ENCODE results near the gene LRP8. TPM values are rescaled to one million over a fixed set of nuclear protein-coding genes. Genes with fewer than 3 reads are reported as not detected.

Gene LRP8
- total and polyA plus RNA-seq, 2 experiments from 2014 or later: 2.4 to 2.7 TPM

GRCh38 chr1:53313556-53313955 lies 14.3 kb downstream of the LRP8 start:
- H4K20me1 ChIP-seq (ENCODE audit: insufficient read depth, poor library complexity, severe bottlenecking): no peaks in the 10 kb centered on the region
- H2AFZ ChIP-seq: no peak overlapping the region
- H3K36me3 ChIP-seq (replicated peaks; ENCODE audit: insufficient read depth, low read depth): no peaks in the 10 kb centered on the region
- H3K4me1 ChIP-seq (ENCODE audit: insufficient read depth): peaks cover 4% of the 10 kb centered on the region
- no peaks in the 10 kb centered on the region for H3K9me2 ChIP-seq (replicated peaks; ENCODE audit: insufficient read depth)
- DNase-seq (ENCODE audit: low spot score): no peak
- no peak overlapping the region for H3K4me3 ChIP-seq
- TF ChIP-seq EZH2phosphoT487 (IDR thresholded peaks at IDR 0.05; ENCODE audit: low read depth, severe bottlenecking, unreplicated experiment): no peak
- TF ChIP-seq EZH2 (IDR thresholded peaks at IDR 0.05; ENCODE audit: borderline replicate concordance): no peak
- TF ChIP-seq CTCF (IDR thresholded peaks at IDR 0.05; ENCODE audit: poor library complexity): no peak
- no peak overlapping the region for H3K4me2 ChIP-seq
- no peaks in the 10 kb centered on the region for H3K27me3 ChIP-seq
- 85% methylated on average over 5 of the region's 5 CpGs for WGBS (ENCODE audit: low lambda C conversion rate, missing lambda C conversion rate)
- no peaks in the 10 kb centered on the region for H3K9me3 ChIP-seq (ENCODE audit: low read depth)
- no peaks in the 10 kb centered on the region for H3K79me2 ChIP-seq
- no peak overlapping the region for H3K27ac ChIP-seq

GRCh38 chr1:53311702-53312305 lies 16.1 kb downstream of the LRP8 start:
- no peak for DNase-seq (ENCODE audit: low spot score)
- Histone ChIP-seq H3K27me3 (no peaks in the 10 kb centered on the region), H3K79me2 (no peaks in the 10 kb centered on the region), H3K9me2 (replicated peaks; ENCODE audit: insufficient read depth) (no peaks in the 10 kb centered on the region), H3K9me3 (ENCODE audit: low read depth) (no peaks in the 10 kb centered on the region), H2AFZ (no peak overlapping the region), H3K4me3 (no peak overlapping the region), H3K4me2 (no peak overlapping the region), H4K20me1 (ENCODE audit: insufficient read depth, poor library complexity, severe bottlenecking) (no peaks in the 10 kb centered on the region), H3K36me3 (replicated peaks; ENCODE audit: insufficient read depth, low read depth) (no peaks in the 10 kb centered on the region), H3K4me1 (ENCODE audit: insufficient read depth) (peaks cover 4% of the 10 kb centered on the region), H3K27ac (no peak overlapping the region)
- TF ChIP-seq EZH2 (IDR thresholded peaks at IDR 0.05; ENCODE audit: borderline replicate concordance) (no peak), EZH2phosphoT487 (IDR thresholded peaks at IDR 0.05; ENCODE audit: low read depth, severe bottlenecking, unreplicated experiment) (no peak), CTCF (IDR thresholded peaks at IDR 0.05; ENCODE audit: poor library complexity) (no peak)
- 93% methylated on average over 11 of the region's 11 CpGs for WGBS (ENCODE audit: low lambda C conversion rate, missing lambda C conversion rate)

- no peaks in the 10 kb centered on the region for H3K27me3 ChIP-seq
- no peaks in the 10 kb centered on the region for H3K9me2 ChIP-seq (replicated peaks; ENCODE audit: insufficient read depth)
- H4K20me1 ChIP-seq (ENCODE audit: insufficient read depth, poor library complexity, severe bottlenecking): no peaks in the 10 kb centered on the region
- H3K27ac ChIP-seq: no peak overlapping the region
- H3K4me3 ChIP-seq: no peak overlapping the region
- no peak overlapping the region for H2AFZ ChIP-seq
- H3K36me3 ChIP-seq (replicated peaks; ENCODE audit: insufficient read depth, low read depth): no peaks in the 10 kb centered on the region
- DNase-seq (ENCODE audit: low spot score): no peak
- H3K9me3 ChIP-seq (ENCODE audit: low read depth): no peaks in the 10 kb centered on the region
- 91% methylated on average over 12 of the region's 15 CpGs for WGBS (ENCODE audit: low lambda C conversion rate, missing lambda C conversion rate)
- no peak overlapping the region for H3K4me2 ChIP-seq
- no peaks in the 10 kb centered on the region for H3K79me2 ChIP-seq
- TF ChIP-seq EZH2 (IDR thresholded peaks at IDR 0.05; ENCODE audit: borderline replicate concordance) (no peak), CTCF (IDR thresholded peaks at IDR 0.05; ENCODE audit: poor library complexity) (no peak), EZH2phosphoT487 (IDR thresholded peaks at IDR 0.05; ENCODE audit: low read depth, severe bottlenecking, unreplicated experiment) (no peak)
- H3K4me1 ChIP-seq (ENCODE audit: insufficient read depth): peaks cover 4% of the 10 kb centered on the region
Observed at GRCh38 chr1:53310847-53311681, 16.8 kb downstream of the LRP8 start.

All from hepatocyte (in vitro differentiated cells).